ENCODE data around the gene TRUB1.

Gene TRUB1

DNA sequence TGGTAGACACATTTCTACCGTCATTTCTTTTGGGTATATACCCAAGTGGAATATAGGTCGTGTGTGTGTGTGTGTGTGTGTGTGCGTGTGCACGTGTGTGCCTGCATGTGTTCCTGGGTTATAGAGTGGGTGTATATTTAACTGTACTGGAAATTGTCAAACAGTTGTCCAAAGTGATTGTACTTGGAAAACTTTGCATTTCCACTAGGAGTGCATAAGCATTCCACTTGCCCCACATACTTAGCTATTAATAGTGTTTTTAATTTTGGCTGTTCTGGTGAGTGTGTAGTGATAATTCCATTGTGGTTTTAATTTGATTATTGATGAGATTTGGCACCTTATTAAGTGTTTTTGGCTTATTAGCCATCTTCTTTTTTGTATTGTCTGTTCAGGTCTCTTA, 25.9 kb downstream of the TRUB1 start:
- TF ChIP-seq, protein P1, sequence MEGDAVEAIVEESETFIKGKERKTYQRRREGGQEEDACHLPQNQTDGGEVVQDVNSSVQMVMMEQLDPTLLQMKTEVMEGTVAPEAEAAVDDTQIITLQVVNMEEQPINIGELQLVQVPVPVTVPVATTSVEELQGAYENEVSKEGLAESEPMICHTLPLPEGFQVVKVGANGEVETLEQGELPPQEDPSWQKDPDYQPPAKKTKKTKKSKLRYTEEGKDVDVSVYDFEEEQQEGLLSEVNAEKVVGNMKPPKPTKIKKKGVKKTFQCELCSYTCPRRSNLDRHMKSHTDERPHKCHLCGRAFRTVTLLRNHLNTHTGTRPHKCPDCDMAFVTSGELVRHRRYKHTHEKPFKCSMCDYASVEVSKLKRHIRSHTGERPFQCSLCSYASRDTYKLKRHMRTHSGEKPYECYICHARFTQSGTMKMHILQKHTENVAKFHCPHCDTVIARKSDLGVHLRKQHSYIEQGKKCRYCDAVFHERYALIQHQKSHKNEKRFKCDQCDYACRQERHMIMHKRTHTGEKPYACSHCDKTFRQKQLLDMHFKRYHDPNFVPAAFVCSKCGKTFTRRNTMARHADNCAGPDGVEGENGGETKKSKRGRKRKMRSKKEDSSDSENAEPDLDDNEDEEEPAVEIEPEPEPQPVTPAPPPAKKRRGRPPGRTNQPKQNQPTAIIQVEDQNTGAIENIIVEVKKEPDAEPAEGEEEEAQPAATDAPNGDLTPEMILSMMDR (conservative IDR thresholded peaks at IDR 0.05; ENCODE audit: control insufficient read depth, insufficient read depth, low read depth, low read length): no peak
- no peak overlapping the region for H3K4me3 ChIP-seq (ENCODE audit: control insufficient read depth, low read depth, low read length)
- DNase-seq (ENCODE audit: low read depth): no peak

DNA sequence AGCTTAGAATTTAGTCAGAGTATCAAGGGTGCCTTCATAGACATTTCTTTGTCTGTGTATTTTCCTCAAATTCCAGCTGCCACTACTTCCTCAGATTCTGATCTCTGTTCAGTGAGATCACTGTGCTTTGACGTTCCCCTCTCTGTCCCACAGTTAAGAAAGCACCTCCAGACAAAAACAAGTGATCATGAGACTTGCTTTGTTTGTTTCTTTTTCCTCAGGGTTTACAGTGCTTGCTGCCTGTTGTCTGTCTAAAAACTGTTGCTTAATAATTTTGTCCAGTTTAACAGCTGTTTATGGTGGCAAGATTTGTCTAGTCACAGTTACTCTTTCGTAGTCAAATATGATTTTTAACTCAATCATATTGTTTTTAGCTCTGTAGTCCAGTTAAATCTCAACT, 29.1 kb downstream of the TRUB1 start:
- DNase-seq (ENCODE audit: low read depth): peak; percentile 26
- TF ChIP-seq, protein P1 (conservative IDR thresholded peaks at IDR 0.05; ENCODE audit: control insufficient read depth, insufficient read depth, low read depth, low read length): no peak
- H3K4me3 ChIP-seq (ENCODE audit: control insufficient read depth, low read depth, low read length): no peak overlapping the region

- H3K4me3 ChIP-seq (ENCODE audit: control insufficient read depth, low read depth, low read length): no peak overlapping the region
- no peak for DNase-seq (ENCODE audit: low read depth)
- TF ChIP-seq, protein P1 (conservative IDR thresholded peaks at IDR 0.05; ENCODE audit: control insufficient read depth, insufficient read depth, low read depth, low read length): no peak
Measured at GRCh38 chr10:114970515-114970914, 32.5 kb downstream of the TRUB1 start.

GRCh38 chr10:114973306-114973705, 35.3 kb downstream of the TRUB1 start:
- TF ChIP-seq, protein P1 (conservative IDR thresholded peaks at IDR 0.05; ENCODE audit: control insufficient read depth, insufficient read depth, low read depth, low read length): no peak
- H3K4me3 ChIP-seq (ENCODE audit: control insufficient read depth, low read depth, low read length): no peak overlapping the region
- DNase-seq (ENCODE audit: low read depth): no peak

DNA sequence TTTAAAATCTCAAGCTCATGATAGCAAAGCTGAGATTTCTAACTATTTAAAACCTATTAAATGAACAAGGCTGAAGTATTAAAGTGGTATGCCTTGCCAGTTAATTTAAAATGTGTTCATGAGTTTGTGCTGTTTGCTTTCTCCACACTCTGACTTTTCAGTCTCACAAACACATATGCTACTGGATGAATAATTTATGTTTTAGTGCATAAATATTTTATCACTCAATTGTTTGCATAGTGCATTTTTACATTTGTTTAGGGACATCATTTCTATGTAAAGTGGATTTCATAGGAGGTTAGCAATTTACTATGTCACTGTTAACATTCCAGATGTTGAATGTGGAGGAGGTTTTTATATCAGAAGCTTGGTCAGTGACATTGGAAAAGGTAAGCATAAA, 36.0 kb downstream of the TRUB1 start:
- no peak overlapping the region for H3K4me3 ChIP-seq (ENCODE audit: control insufficient read depth, low read depth, low read length)
- DNase-seq (ENCODE audit: low read depth): no peak
- TF ChIP-seq, protein P1 (conservative IDR thresholded peaks at IDR 0.05; ENCODE audit: control insufficient read depth, insufficient read depth, low read depth, low read length): no peak

GRCh38 chr10:114974625-114975024, 36.6 kb downstream of the TRUB1 start:
- no peak for DNase-seq (ENCODE audit: low read depth)
- TF ChIP-seq, protein P1 (conservative IDR thresholded peaks at IDR 0.05; ENCODE audit: control insufficient read depth, insufficient read depth, low read depth, low read length): no peak
- H3K4me3 ChIP-seq (ENCODE audit: control insufficient read depth, low read depth, low read length): no peak overlapping the region

DNA sequence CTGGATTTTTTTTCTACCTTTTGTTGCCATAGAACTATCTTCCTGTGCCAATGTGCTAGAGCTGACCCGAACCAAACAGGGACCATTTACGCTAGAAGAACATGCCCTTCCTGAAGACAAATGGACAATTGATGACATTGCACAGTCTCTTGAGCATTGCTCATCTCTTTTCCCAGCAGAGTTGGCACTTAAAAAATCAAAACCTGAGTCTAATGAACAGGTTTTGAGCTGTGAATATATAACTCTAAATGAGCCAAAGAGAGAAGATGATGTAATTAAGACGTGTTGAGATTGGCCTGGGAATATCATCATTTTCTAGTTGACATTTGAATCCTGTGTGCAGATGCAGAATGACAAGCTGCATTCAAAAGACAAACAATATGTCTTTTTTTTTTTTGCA, 37.1 kb downstream of the TRUB1 start:
- TF ChIP-seq, protein P1 (conservative IDR thresholded peaks at IDR 0.05; ENCODE audit: control insufficient read depth, insufficient read depth, low read depth, low read length): no peak
- DNase-seq (ENCODE audit: low read depth): no peak
- H3K4me3 ChIP-seq (ENCODE audit: control insufficient read depth, low read depth, low read length): no peak overlapping the region

All from fibroblast of mammary gland (primary cell).